Colonic mucosa (tissue), 4 donors: ENCODE data around the gene SLC26A11. TPM values are rescaled to one million over a fixed set of nuclear protein-coding genes. Genes with fewer than 3 reads are reported as not detected.

Experiments used
- DNase-seq: peaks from one replicate; pipeline ENCODE4 v3.0.0-alpha.2; 2020
- H3K27ac ChIP-seq: fragments of 200-600 bp; one replicate; pipeline ENCODE4 v1.8.0; 2021
- H3K27me3 ChIP-seq: fragments of 200-600 bp; one replicate; pipeline ENCODE4 v1.8.0; 2021
- H3K36me3 ChIP-seq: fragments of 200-600 bp; one replicate; pipeline ENCODE4 v1.8.0; 2021
- H3K4me1 ChIP-seq: fragments of 200-600 bp; one replicate; pipeline ENCODE4 v1.8.0; 2021; ENCODE audit warnings: mild to moderate bottlenecking
- H3K4me3 ChIP-seq: fragments of 200-600 bp; one replicate; pipeline ENCODE4 v1.8.0; 2021
- H3K9ac ChIP-seq, 2 donors: one replicate each; pipeline ENCODE4 v1.7.0; 2013; ENCODE audit warnings: control low read depth in 2 of 2, low read depth in 2 of 2, low read length in 2 of 2
- H3K9me3 ChIP-seq: fragments of 200-600 bp; one replicate; pipeline ENCODE4 v1.8.0; 2021
- intact Hi-C: fragments of 100-400 bp; cut with DNase I; formaldehyde crosslinking; loops from one replicate; pipeline ENCODE4 v1.14.1; 2022
- total RNA-seq, 2 donors: library from RNA; stranded (reverse); fragmentation: NEBNext Ultra II Directional in 1 of 2; extraction: Animal tissue kit (Norgen Biotek cat#: 25700) in 1 of 2; gene quantifications; one replicate each; pipeline ENCODE4 v1.2.1, GENCODE V29; 2021
- TF ChIP-seq, protein P1 (sequence below): fragments of 200-600 bp; IDR thresholded peaks from one replicate; pipeline ENCODE4 v1.8.0; 2022; ENCODE audit warnings: antibody characterized with exemption, mild to moderate bottlenecking
- donor health status: healthy.
- donor health status: DM: no; HTN: no; CAD: no.
- donor health status: DM: no; HTN: no; CAD: no.

SLC26A11 gene
- total RNA-seq, 2 donors from 2014 or later = 8.0 to 9.3 TPM

DNA sequence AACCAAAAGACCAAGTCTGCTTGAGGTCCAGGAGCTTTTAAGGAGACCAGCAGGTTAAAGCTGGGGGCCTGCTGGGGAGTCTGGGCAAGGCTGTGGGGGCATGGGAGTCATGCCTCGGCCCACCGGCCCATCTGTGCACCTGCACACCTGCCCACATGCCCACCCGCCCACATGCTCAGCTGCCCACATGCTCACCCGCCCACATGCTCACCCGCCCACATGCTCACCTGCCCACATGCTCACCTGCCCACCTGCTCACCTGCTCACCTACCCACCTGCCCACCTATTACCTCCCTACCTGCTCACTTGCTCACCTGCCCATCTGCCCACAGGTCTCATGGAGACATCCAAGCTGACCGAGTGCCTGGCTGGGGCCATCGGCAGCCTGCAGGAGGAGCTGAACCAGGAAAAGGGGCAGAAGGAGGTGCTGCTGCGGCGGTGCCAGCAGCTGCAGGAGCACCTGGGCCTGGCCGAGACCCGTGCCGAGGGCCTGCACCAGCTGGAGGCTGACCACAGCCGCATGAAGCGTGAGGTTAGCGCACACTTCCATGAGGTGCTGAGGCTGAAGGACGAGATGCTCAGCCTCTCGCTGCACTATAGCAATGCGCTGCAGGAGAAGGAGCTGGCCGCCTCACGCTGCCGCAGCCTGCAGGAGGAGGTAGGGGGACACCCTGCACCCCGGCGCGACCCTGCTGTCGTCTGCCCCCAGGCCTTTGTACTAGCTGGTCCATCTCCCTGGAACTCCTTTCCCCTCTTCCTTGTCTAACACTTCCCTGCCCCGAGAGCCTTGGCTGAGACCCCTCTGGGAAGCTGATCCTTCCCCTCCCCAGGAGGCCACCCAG, 36.4 kb upstream of the SLC26A11 start:
- no peaks in the 10 kb centered on the region for H3K9me3 ChIP-seq
- no peak overlapping the region for H3K27ac ChIP-seq
- TF ChIP-seq, protein P1, sequence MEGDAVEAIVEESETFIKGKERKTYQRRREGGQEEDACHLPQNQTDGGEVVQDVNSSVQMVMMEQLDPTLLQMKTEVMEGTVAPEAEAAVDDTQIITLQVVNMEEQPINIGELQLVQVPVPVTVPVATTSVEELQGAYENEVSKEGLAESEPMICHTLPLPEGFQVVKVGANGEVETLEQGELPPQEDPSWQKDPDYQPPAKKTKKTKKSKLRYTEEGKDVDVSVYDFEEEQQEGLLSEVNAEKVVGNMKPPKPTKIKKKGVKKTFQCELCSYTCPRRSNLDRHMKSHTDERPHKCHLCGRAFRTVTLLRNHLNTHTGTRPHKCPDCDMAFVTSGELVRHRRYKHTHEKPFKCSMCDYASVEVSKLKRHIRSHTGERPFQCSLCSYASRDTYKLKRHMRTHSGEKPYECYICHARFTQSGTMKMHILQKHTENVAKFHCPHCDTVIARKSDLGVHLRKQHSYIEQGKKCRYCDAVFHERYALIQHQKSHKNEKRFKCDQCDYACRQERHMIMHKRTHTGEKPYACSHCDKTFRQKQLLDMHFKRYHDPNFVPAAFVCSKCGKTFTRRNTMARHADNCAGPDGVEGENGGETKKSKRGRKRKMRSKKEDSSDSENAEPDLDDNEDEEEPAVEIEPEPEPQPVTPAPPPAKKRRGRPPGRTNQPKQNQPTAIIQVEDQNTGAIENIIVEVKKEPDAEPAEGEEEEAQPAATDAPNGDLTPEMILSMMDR = no peak
- H3K4me1 ChIP-seq = no peaks in the 10 kb centered on the region
- no peak overlapping the region for H3K4me3 ChIP-seq
- no peaks in the 10 kb centered on the region for H3K36me3 ChIP-seq
- H3K9ac ChIP-seq = no peak overlapping the region
- DNase-seq = no peak
- intact Hi-C loops = no loop called here
- peaks cover 4% of the 10 kb centered on the region for H3K27me3 ChIP-seq

DNA sequence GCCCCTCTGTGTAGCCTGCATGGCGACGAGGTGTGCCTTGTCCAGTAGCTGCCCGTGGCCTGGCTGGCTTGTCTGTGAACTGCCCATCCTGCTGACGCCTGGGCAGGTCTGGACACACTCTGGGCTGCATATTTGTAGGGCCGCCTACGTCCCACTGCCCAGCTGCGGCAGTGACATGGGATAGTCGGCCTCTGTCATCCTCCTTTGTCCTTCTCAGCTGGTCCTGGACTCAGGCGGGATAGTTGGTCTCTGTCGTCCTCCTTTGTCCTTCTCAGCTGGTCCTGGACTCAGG, 35.9 kb upstream of the SLC26A11 start:
- TF ChIP-seq, protein P1 = no peak

DNA sequence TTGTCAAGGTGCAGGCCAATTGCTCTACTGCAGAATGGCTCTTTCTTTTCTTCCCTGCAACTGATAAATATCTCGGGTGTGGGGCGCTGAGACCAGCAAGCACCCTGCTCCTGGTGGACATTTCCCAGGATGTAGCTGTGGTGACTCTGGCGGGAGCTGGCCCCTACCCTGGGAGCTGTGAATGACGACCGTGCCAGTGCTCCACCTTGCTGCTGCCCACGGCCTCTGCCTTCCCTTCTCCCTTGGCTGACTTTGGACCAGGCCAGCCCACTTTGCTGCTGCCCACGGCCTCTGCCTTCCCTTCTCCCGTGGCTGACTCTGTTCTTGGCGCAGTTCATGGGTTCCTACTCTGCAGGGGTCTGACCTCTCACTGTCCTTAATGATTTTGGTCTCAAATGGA, 34.3 kb upstream of the SLC26A11 start:
- no peaks in the 10 kb centered on the region for H3K27me3 ChIP-seq
- H3K9ac ChIP-seq = no peak overlapping the region
- H3K4me1 ChIP-seq = no peaks in the 10 kb centered on the region
- H3K36me3 ChIP-seq = no peaks in the 10 kb centered on the region
- TF ChIP-seq, protein P1 = no peak
- DNase-seq = no peak
- no peak overlapping the region for H3K27ac ChIP-seq
- H3K4me3 ChIP-seq = no peak overlapping the region
- H3K9me3 ChIP-seq = no peaks in the 10 kb centered on the region
- intact Hi-C loops = no loop called here

More for the DNA sequence above, 35.9 kb upstream of the SLC26A11 start:
- no peak overlapping the region for H3K9ac ChIP-seq
- DNase-seq = no peak
- peaks cover 4% of the 10 kb centered on the region for H3K27me3 ChIP-seq
- no peaks in the 10 kb centered on the region for H3K4me1 ChIP-seq
- H3K36me3 ChIP-seq = no peaks in the 10 kb centered on the region
- intact Hi-C loops = no loop called here
- no peaks in the 10 kb centered on the region for H3K9me3 ChIP-seq
- no peak overlapping the region for H3K4me3 ChIP-seq
- H3K27ac ChIP-seq = no peak overlapping the region

DNA sequence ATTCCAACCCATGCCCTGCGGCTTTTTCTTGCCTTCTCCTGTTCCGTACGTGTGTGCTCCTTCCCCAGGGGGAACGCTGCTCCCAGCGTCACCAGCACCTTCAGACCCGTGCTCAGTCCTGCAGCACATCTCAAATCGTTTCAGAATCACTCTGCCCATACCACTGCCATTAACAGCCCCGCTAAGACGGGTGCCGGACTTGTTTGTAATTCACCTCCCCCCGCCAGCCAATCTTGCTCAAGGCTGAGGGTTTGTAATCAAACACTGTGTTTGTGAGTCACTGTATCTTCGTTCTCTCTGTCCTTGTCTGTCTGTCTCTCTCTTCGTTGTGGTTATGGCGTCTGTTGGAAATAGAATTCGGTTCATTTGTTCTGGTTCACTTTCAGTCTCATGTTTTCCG, 33.1 kb upstream of the SLC26A11 start:
- TF ChIP-seq, protein P1 = no peak
- intact Hi-C loops = no loop called here
- H3K36me3 ChIP-seq = no peaks in the 10 kb centered on the region
- H3K27me3 ChIP-seq = no peaks in the 10 kb centered on the region
- no peak overlapping the region for H3K9ac ChIP-seq
- H3K9me3 ChIP-seq = no peaks in the 10 kb centered on the region
- H3K4me3 ChIP-seq = no peak overlapping the region
- H3K27ac ChIP-seq = peak overlapping the region; percentile 37
- H3K4me1 ChIP-seq = no peaks in the 10 kb centered on the region
- no peak for DNase-seq

DNA sequence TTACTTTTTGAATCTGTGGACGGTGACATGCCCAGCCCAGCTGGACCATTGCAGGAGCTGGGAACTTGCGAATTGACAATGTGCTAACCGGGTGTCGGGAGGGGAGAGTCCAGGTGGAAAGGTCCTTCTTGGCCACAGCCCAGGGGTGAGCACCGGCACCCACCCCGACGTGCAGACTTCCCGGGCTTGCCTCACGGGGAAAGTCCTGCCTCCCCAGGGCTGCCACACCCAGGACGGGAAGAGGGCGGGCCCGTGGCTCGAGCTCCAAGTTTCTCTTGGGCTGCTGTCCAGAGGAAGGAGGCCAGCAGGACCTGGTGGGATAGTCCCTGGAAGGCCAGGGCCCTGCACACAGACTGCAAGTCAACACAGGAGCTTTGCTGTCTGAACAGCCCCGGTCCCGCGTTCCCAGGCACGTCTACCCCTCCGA, 32.7 kb upstream of the SLC26A11 start:
- H3K36me3 ChIP-seq = no peaks in the 10 kb centered on the region
- peak; percentile 79 for DNase-seq
- TF ChIP-seq, protein P1 = no peak
- intact Hi-C loops = no loop called here
- no peak overlapping the region for H3K9ac ChIP-seq
- no peaks in the 10 kb centered on the region for H3K27me3 ChIP-seq
- peak overlapping the region; percentile 37 for H3K27ac ChIP-seq
- no peaks in the 10 kb centered on the region for H3K9me3 ChIP-seq
- H3K4me3 ChIP-seq = no peak overlapping the region
- H3K4me1 ChIP-seq = no peaks in the 10 kb centered on the region
